ENCODE measurements around the gene N4BP2.
"Not testable (repeated sequence)": the region's sequence is repeated elsewhere in the genome, so short reads cannot be mapped to it uniquely, and the experiment has no call there.

The N4BP2 gene

GRCh38 chr4:40087799-40088366 is 31.2 kb downstream of the N4BP2 start:
- H3K27ac ChIP-seq: no peak overlapping the region
- no peak for TF ChIP-seq CTCF (conservative IDR thresholded peaks at IDR 0.05)
- no peak for TF ChIP-seq ZFX (IDR thresholded peaks at IDR 0.05)

- not testable (repeated sequence) for H3K27ac ChIP-seq
Observed at GRCh38 chr4:40093400-40093799, 36.8 kb downstream of the N4BP2 start.

- TF ChIP-seq CTCF (conservative IDR thresholded peaks at IDR 0.05): no peak
- TF ChIP-seq ZFX (IDR thresholded peaks at IDR 0.05): no peak
- no peak overlapping the region for H3K27ac ChIP-seq
Observed at GRCh38 chr4:40099010-40099409, 42.4 kb downstream of the N4BP2 start.

- not testable (repeated sequence) for H3K27ac ChIP-seq
Observed at GRCh38 chr4:40107150-40107549, 50.5 kb downstream of the N4BP2 start.

- no peak overlapping the region for H3K27ac ChIP-seq
- TF ChIP-seq CTCF (conservative IDR thresholded peaks at IDR 0.05): no peak
- TF ChIP-seq ZFX (IDR thresholded peaks at IDR 0.05): no peak
Observed at GRCh38 chr4:40112027-40112792, 55.6 kb downstream of the N4BP2 start.

- H3K27ac ChIP-seq: no peak overlapping the region
- no peak for TF ChIP-seq ZFX (IDR thresholded peaks at IDR 0.05)
- no peak for TF ChIP-seq CTCF (conservative IDR thresholded peaks at IDR 0.05)
Observed at GRCh38 chr4:40114206-40114605, 57.6 kb downstream of the N4BP2 start.

- H3K27ac ChIP-seq: no peak overlapping the region
- no peak for TF ChIP-seq CTCF (conservative IDR thresholded peaks at IDR 0.05)
- no peak for TF ChIP-seq ZFX (IDR thresholded peaks at IDR 0.05)
Observed at GRCh38 chr4:40118861-40119260, 62.2 kb downstream of the N4BP2 start.

GRCh38 chr4:40119344-40119743 is 62.7 kb downstream of the N4BP2 start:
- TF ChIP-seq CTCF (conservative IDR thresholded peaks at IDR 0.05): no peak
- TF ChIP-seq ZFX (IDR thresholded peaks at IDR 0.05): no peak
- no peak overlapping the region for H3K27ac ChIP-seq

All from C4-2B (cell line).